Measurements from ENCODE around the gene IL3.

Gene IL3

GRCh38 chr5:132026516-132027008 is 33.9 kb upstream of the IL3 start:
- DNase-seq, result no peak

GRCh38 chr5:132027027-132027426 is 33.4 kb upstream of the IL3 start:
- no peak for DNase-seq

GRCh38 chr5:132029609-132030330 is 30.7 kb upstream of the IL3 start:
- DNase-seq, result no peak

- no peak for DNase-seq
Measured at GRCh38 chr5:132030610-132031009, 29.8 kb upstream of the IL3 start.

GRCh38 chr5:132032196-132032595 is 28.3 kb upstream of the IL3 start:
- DNase-seq, result no peak

GRCh38 chr5:132033122-132033521 is 27.3 kb upstream of the IL3 start:
- DNase-seq, result no peak

GRCh38 chr5:132037353-132037752 is 23.1 kb upstream of the IL3 start:
- DNase-seq, result no peak

GRCh38 chr5:132044207-132044606 is 16.2 kb upstream of the IL3 start:
- no peak for DNase-seq

GRCh38 chr5:132046880-132047299 is 13.6 kb upstream of the IL3 start:
- no peak for DNase-seq

- no peak for DNase-seq
Measured at GRCh38 chr5:132049093-132049492, 11.4 kb upstream of the IL3 start.

- DNase-seq, result no peak
Measured at GRCh38 chr5:132049559-132049958, 10.9 kb upstream of the IL3 start.

GRCh38 chr5:132050136-132050535 is 10.3 kb upstream of the IL3 start:
- no peak for DNase-seq

- peak in 1 of 2 experiments; percentile 17 for DNase-seq
Measured at GRCh38 chr5:132050661-132051552, 9.5 kb upstream of the IL3 start.

- no peak for DNase-seq
Measured at GRCh38 chr5:132052520-132052919, 7.9 kb upstream of the IL3 start.

- DNase-seq, result no peak
Measured at GRCh38 chr5:132053483-132053882, 7.0 kb upstream of the IL3 start.

- DNase-seq, result no peak
Measured at GRCh38 chr5:132054031-132054696, 6.3 kb upstream of the IL3 start.

GRCh38 chr5:132054697-132055440 is 5.6 kb upstream of the IL3 start:
- no peak for DNase-seq

GRCh38 chr5:132055441-132055807 is 5.0 kb upstream of the IL3 start:
- DNase-seq, result no peak

GRCh38 chr5:132055808-132056609 is 4.4 kb upstream of the IL3 start:
- no peak for DNase-seq

- DNase-seq, result no peak
Measured at GRCh38 chr5:132056610-132057497, 3.6 kb upstream of the IL3 start.
